Measurements from ENCODE around the gene C16orf89.
"Not testable (repeated sequence)": the region's sequence is repeated elsewhere in the genome, so short reads cannot be mapped to it uniquely, and the experiment has no call there.

C16orf89 gene

GRCh38 chr16:5093081-5093480, 27.3 kb upstream of the C16orf89 start:
- not testable (repeated sequence) for H3K27me3 Mint-ChIP-seq; H3K4me3 Mint-ChIP-seq; H3K27ac Mint-ChIP-seq; ATAC-seq (replicated peaks); H3K9me3 Mint-ChIP-seq; DNase-seq
- Mint-ChIP-seq H3K36me3 (peaks cover 14 to 34% of the 10 kb centered on the region in 2 donors), H3K4me1 (peaks cover 18 to 26% of the 10 kb centered on the region in 2 donors)

DNA sequence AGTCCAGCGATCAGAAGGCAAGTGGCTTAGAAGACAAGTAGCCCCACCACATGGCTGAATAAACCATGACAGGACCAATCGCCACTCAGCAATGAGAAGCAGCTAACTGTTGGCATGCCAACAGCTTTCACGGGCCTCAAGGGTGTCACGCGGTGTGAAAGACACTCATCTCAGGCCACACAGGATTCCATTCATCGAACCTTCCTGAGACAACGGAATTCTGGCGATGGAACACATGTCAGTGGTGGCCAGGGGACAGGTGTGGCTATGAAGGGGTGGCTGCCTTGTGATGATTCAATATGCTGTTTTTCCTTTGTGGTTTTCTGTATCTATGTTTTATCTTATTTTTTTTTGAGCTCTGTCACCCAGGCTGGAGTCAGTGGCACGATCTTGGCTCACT, 24.8 kb upstream of the C16orf89 start:
- not testable (repeated sequence) for H3K27me3 Mint-ChIP-seq; DNase-seq; H3K9me3 Mint-ChIP-seq; H3K4me3 Mint-ChIP-seq; ATAC-seq (replicated peaks)
- Mint-ChIP-seq H3K4me1 (peaks cover 7 to 12% of the 10 kb centered on the region in 2 donors), H3K27ac (peak overlapping the region; percentile 37), H3K36me3 (peaks cover 18 to 41% of the 10 kb centered on the region in 2 donors)

GRCh38 chr16:5089911-5090555, 24.3 kb upstream of the C16orf89 start:
- DNase-seq; H3K27me3 Mint-ChIP-seq; H3K9me3 Mint-ChIP-seq; H3K4me3 Mint-ChIP-seq; ATAC-seq (replicated peaks): not testable (repeated sequence)
- peaks cover 22 to 45% of the 10 kb centered on the region in 2 donors for H3K36me3 Mint-ChIP-seq
- H3K27ac Mint-ChIP-seq = peak overlapping the region; percentile 37
- peaks cover 7 to 12% of the 10 kb centered on the region in 2 donors for H3K4me1 Mint-ChIP-seq

GRCh38 chr16:5088936-5089335, 23.2 kb upstream of the C16orf89 start:
- not testable (repeated sequence) for DNase-seq; H3K27ac Mint-ChIP-seq; H3K4me3 Mint-ChIP-seq; H3K27me3 Mint-ChIP-seq; H3K9me3 Mint-ChIP-seq; ATAC-seq (replicated peaks)
- Mint-ChIP-seq H3K36me3 (peaks cover 31 to 54% of the 10 kb centered on the region in 2 donors), H3K4me1 (peaks cover 7 to 11% of the 10 kb centered on the region in 2 donors)

DNA sequence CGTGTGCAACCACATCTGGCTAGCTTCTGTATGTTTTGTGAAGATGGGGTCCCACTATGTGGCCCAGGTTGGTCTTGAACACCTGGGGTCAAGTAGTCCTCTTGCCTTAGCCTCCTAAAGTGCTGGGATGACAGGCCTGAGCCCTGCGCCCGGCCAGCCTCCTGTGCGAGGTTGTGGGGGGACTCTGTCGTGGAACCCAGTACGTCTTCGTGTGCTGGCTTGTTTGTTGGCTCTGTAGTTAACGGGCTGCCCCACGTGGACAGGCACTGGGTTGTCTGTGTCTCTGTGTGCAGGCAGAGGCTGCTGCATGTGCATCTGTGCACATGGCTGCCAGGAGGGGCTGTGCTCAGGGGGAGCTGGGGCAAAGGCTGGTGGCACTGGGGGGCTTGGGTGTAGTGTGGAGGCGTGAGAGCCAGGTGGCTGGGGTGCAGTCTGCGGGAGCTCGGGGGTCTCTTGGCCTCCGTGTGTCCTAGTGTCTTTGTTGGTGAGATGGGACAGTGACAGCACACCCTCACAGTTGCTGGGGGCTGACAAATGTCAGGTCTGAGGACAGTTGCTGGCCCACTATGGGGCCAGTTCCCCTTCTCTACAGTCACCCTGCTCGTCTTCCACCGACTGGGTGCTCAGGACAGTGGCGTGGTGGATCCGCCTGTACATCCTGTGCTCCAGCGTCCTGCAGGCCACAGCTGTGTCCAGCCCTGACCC, 22.5 kb upstream of the C16orf89 start:
- not testable (repeated sequence) for H3K9me3 Mint-ChIP-seq

GRCh38 chr16:5085716-5086115, 20.0 kb upstream of the C16orf89 start:
- H3K27me3 Mint-ChIP-seq; H3K4me1 Mint-ChIP-seq; H3K9me3 Mint-ChIP-seq; DNase-seq; H3K27ac Mint-ChIP-seq; ATAC-seq (replicated peaks); H3K4me3 Mint-ChIP-seq: not testable (repeated sequence)
- peaks cover 32 to 43% of the 10 kb centered on the region in 2 donors for H3K36me3 Mint-ChIP-seq

More for the DNA sequence above, 22.5 kb upstream of the C16orf89 start:
- peaks cover 31 to 52% of the 10 kb centered on the region in 2 donors for H3K36me3 Mint-ChIP-seq
- not testable (repeated sequence) for H3K27me3 Mint-ChIP-seq; ATAC-seq (replicated peaks); DNase-seq; H3K27ac Mint-ChIP-seq; H3K4me1 Mint-ChIP-seq
- peak overlapping the region in 1 of 2 donors; percentile 9 for H3K4me3 Mint-ChIP-seq

DNA sequence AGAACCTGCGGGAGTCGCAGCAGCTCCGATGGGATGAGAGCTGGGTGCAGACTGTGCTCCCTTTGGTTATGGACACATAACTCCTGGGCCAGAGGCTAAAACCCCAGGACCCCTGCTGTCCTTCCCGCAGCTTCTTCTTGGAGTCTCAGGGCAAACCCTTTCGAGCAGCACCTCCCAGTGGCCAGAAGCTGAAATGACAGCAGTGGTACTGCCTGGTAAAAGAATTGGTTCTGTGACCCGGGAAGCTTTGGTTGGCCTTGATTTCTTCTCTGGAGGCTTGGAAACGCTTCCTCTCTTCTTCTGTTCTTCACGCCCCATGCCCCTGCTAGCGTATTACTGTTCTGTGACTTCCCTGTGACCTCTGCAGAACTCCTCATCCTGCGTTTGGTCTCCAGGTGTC, 19.0 kb upstream of the C16orf89 start:
- not testable (repeated sequence) for H3K27ac Mint-ChIP-seq; H3K4me1 Mint-ChIP-seq; ATAC-seq (replicated peaks); H3K9me3 Mint-ChIP-seq; H3K27me3 Mint-ChIP-seq; H3K4me3 Mint-ChIP-seq
- H3K36me3 Mint-ChIP-seq = peaks cover 36 to 39% of the 10 kb centered on the region in 2 donors
- peak; percentile 27 for DNase-seq

DNA sequence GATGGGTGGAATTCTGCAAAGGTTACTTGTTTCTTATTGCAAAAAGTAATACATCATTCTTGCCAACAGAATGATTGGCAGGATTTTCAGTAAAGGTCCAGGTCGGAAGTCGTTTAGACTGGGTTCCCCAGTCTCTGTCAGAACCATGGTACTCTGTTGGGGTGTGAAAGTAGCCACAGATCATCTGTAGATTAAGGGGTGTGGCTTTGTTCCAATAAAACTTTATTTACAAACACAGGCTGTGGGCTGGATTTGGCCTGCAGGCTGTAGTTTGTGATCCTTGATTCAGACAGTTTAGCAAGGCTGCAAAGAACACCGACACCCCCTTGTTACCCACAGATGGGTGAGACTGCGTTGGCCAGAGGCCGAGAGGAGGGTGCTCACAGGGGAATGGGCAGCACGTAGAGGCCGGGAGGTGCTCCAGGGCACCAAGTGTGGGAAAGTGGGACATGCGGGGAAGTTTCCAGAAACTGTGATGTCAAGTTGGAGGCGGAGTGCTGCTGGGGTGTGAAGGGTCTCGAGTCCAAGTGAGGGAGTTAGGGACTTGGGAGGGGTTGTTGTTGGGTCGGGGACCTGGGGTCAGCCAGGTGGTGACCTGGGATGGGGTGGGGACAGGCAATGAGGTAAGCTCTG, 18.5 kb upstream of the C16orf89 start:
- ATAC-seq (replicated peaks); DNase-seq; H3K4me3 Mint-ChIP-seq; H3K4me1 Mint-ChIP-seq; H3K9me3 Mint-ChIP-seq; H3K27me3 Mint-ChIP-seq: not testable (repeated sequence)
- Mint-ChIP-seq H3K27ac (peak overlapping the region; percentile 87), H3K36me3 (peaks cover 37 to 42% of the 10 kb centered on the region in 2 donors)

DNA sequence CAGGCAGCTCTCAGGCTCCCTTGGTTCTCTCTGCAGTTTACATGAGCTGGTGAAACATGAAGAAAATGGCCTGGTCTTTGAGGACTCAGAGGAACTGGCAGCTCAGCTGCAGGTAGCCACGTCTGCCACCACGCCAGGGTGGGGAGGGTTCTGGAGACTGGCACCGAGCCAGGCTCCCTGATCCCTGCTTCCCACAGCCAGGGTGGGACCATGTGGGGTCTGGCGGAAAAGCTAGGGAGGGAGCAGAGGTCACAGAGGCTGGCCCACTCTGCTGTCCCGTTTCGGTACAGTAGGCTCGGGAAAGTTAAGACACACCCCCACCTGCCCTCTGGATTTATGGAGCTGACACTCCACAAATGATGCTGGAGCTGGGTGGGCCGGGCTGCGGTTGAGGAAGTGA, 17.9 kb upstream of the C16orf89 start:
- H3K36me3 Mint-ChIP-seq = peaks cover 36 to 42% of the 10 kb centered on the region in 2 donors
- H3K4me3 Mint-ChIP-seq; ATAC-seq (replicated peaks); H3K27me3 Mint-ChIP-seq; DNase-seq; H3K27ac Mint-ChIP-seq; H3K4me1 Mint-ChIP-seq; H3K9me3 Mint-ChIP-seq: not testable (repeated sequence)

- H3K4me1 Mint-ChIP-seq; H3K27me3 Mint-ChIP-seq; H3K4me3 Mint-ChIP-seq; DNase-seq; H3K9me3 Mint-ChIP-seq; H3K27ac Mint-ChIP-seq; ATAC-seq (replicated peaks): not testable (repeated sequence)
- peaks cover 30 to 42% of the 10 kb centered on the region in 2 donors for H3K36me3 Mint-ChIP-seq
Observed at GRCh38 chr16:5080996-5081395, 15.2 kb upstream of the C16orf89 start.

DNA sequence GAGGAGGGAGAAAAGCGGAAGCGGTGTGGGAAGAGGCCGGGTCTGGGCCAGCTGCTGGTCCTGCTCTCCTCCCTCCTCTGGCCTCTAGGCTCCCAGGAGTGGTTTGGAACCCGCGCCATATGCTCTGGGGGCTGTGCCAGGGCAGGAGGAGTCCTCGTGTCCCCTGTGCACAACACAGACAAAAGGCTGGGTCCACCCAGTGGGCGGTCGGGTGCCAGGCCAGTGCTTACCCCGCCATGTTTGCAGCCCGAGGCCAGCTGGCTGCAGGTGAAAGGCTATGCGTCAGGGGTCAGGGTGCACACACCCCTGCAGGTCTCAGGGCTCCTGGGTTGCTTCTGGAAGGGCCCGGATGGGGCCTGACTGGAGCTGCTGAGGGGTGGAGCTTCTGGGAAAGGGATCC, 14.7 kb upstream of the C16orf89 start:
- not testable (repeated sequence) for H3K4me3 Mint-ChIP-seq; H3K27ac Mint-ChIP-seq; H3K27me3 Mint-ChIP-seq; H3K4me1 Mint-ChIP-seq; ATAC-seq (replicated peaks); DNase-seq; H3K9me3 Mint-ChIP-seq
- peaks cover 33 to 46% of the 10 kb centered on the region in 2 donors for H3K36me3 Mint-ChIP-seq

- no peak for ATAC-seq (replicated peaks)
- Mint-ChIP-seq H3K9me3 (no peaks in the 10 kb centered on the region), H3K27me3 (no peaks in the 10 kb centered on the region), H3K36me3 (peaks cover 27 to 40% of the 10 kb centered on the region in 2 donors), H3K4me1 (peaks cover 6 to 7% of the 10 kb centered on the region in 2 donors), H3K27ac (no peak overlapping the region), H3K4me3 (no peak overlapping the region)
- DNase-seq = no peak
Observed at GRCh38 chr16:5078626-5079025, 12.9 kb upstream of the C16orf89 start.

DNA sequence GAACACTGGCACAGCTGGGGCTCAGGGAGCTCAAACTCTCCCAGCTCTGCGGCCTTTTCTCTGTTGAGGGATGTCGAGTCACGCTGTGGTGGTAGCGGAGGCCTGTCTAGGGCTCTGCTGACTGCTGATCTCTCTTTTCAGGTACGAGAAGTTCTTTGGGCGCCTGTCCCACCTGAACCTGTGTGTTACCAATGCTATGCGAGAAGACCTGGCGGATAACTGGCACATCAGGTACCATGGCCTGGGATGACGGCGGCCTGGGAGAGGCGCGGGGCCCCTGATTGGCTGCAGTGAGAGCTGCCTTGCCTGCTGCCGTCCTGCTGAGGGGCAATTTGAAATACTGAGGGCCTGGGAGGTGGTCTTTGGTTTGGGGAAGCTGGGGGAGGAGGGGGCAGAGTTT, 11.5 kb upstream of the C16orf89 start:
- H3K36me3 Mint-ChIP-seq = peaks cover 22 to 42% of the 10 kb centered on the region in 2 donors
- no peak for DNase-seq
- no peak overlapping the region for H3K4me3 Mint-ChIP-seq
- ATAC-seq (replicated peaks) = no peak
- H3K27me3 Mint-ChIP-seq = no peaks in the 10 kb centered on the region
- H3K9me3 Mint-ChIP-seq = no peaks in the 10 kb centered on the region
- H3K4me1 Mint-ChIP-seq = peaks cover 17 to 19% of the 10 kb centered on the region in 2 donors
- no peak overlapping the region for H3K27ac Mint-ChIP-seq

- DNase-seq = no peak
- no peak overlapping the region for H3K4me3 Mint-ChIP-seq
- H3K4me1 Mint-ChIP-seq = peaks cover 21 to 29% of the 10 kb centered on the region in 2 donors
- H3K9me3 Mint-ChIP-seq = no peaks in the 10 kb centered on the region
- no peaks in the 10 kb centered on the region for H3K27me3 Mint-ChIP-seq
- no peak overlapping the region for H3K27ac Mint-ChIP-seq
- no peak for ATAC-seq (replicated peaks)
- H3K36me3 Mint-ChIP-seq = peaks cover 22 to 37% of the 10 kb centered on the region in 2 donors
Observed at GRCh38 chr16:5075637-5076036, 9.9 kb upstream of the C16orf89 start.
